CD14-positive monocyte (primary cell): ENCODE results near the gene SMARCAD1. TPM values are rescaled to one million over a fixed set of nuclear protein-coding genes. Genes with fewer than 3 reads are reported as not detected.

ENCODE experiments used
- DNase-seq, 3 donors: peaks; one replicate each; pipeline ENCODE4 v3.0.0-alpha.2; 2011 to 2022
- H2AFZ ChIP-seq: 2 replicates; pipeline ENCODE4 v1.6.0; 2012; ENCODE audit warnings: mild to moderate bottlenecking, low read depth, low read length, inconsistent platforms; ENCODE audit not compliant: insufficient read depth, poor library complexity, severe bottlenecking
- H3K27ac ChIP-seq, 2 donors: 1 replicate in 1 of 2; 2 replicates in 1 of 2; pipeline ENCODE4 v1.5.1; 2012 to 2013; ENCODE audit warnings: low read length in 2 of 2, control low read depth in 1 of 2, inconsistent platforms in 1 of 2, low read depth in 1 of 2, mild to moderate bottlenecking in 1 of 2
- H3K27me3 ChIP-seq, 2 donors: one replicate each; pipeline versions ENCODE4 v1.6.0 to v1.6.1; 2011 to 2013; ENCODE audit warnings: low read length in 2 of 2; ENCODE audit not compliant: control insufficient read depth in 2 of 2, insufficient read depth in 2 of 2
- H3K36me3 ChIP-seq, 2 donors: replicated peaks in 1 of 2; 1 replicate in 1 of 2; 2 replicates in 1 of 2; pipeline versions ENCODE4 v1.5.1 to v1.6.1; 2012 to 2013; ENCODE audit warnings: low read length in 2 of 2, control low read depth in 1 of 2, inconsistent platforms in 1 of 2, mild to moderate bottlenecking in 1 of 2; ENCODE audit not compliant: insufficient read depth in 2 of 2, control insufficient read depth in 1 of 2
- H3K4me1 ChIP-seq, 2 donors: 1 replicate in 1 of 2; 2 replicates in 1 of 2; pipeline versions ENCODE4 v1.5.1 to v1.6.1; 2012 to 2013; ENCODE audit warnings: low read length in 2 of 2, control low read depth in 1 of 2, inconsistent platforms in 1 of 2, mild to moderate bottlenecking in 1 of 2, moderate library complexity in 1 of 2; ENCODE audit not compliant: insufficient read depth in 2 of 2, control insufficient read depth in 1 of 2
- H3K4me2 ChIP-seq: replicated peaks from 2 replicates; pipeline ENCODE3; 2012; ENCODE audit warnings: low read length, moderate library complexity, mild to moderate bottlenecking; ENCODE audit not compliant: poor library complexity, severe bottlenecking; ENCODE audit errors: extremely low read depth
- H3K4me3 ChIP-seq, 3 experiments: fragments of 200-600 bp in 1 of 3; sonication (generic) in 1 of 3; replicated peaks in 1 of 3; 1 replicate in 2 of 3; 2 replicates in 1 of 3; pipeline ENCODE4 v1.5.1; 2011 to 2013; ENCODE audit warnings: low read length in 3 of 3, mild to moderate bottlenecking in 3 of 3, control low read depth in 2 of 3, low read depth in 2 of 3, inconsistent platforms in 1 of 3, moderate library complexity in 1 of 3
- H3K79me2 ChIP-seq: 2 replicates; pipeline ENCODE4 v1.6.0; 2012; ENCODE audit warnings: mild to moderate bottlenecking, control low read depth, inconsistent platforms, low read length, moderate library complexity; ENCODE audit not compliant: insufficient read depth
- H3K9ac ChIP-seq: 2 replicates; pipeline ENCODE4 v1.6.0; 2017; ENCODE audit warnings: low read length, mild to moderate bottlenecking; ENCODE audit not compliant: insufficient read depth, poor library complexity, severe bottlenecking
- H3K9me3 ChIP-seq, 2 donors: replicated peaks in 1 of 2; 1 replicate in 1 of 2; 2 replicates in 1 of 2; pipeline versions ENCODE4 v1.5.1 to v1.6.1; 2012 to 2013; ENCODE audit warnings: low read length in 2 of 2, control low read depth in 1 of 2; ENCODE audit not compliant: control insufficient read depth in 1 of 2, insufficient read depth in 1 of 2
- H4K20me1 ChIP-seq: 2 replicates; pipeline ENCODE4 v1.6.0; 2012; ENCODE audit warnings: mild to moderate bottlenecking, low read length, control low read depth, moderate library complexity; ENCODE audit not compliant: insufficient read depth
- H3K27ac Mint-ChIP-seq, 7 donors: one replicate each; pipeline ENCODE4 v1.8.0; 2020; ENCODE audit warnings: mild to moderate bottlenecking in 7 of 7, mixed read lengths in 7 of 7, moderate library complexity in 6 of 7, inconsistent platforms in 2 of 7
- H3K27me3 Mint-ChIP-seq, 3 donors: one replicate each; pipeline ENCODE4 v1.8.0; 2021 to 2022; ENCODE audit warnings: low read depth in 3 of 3, mild to moderate bottlenecking in 3 of 3, mixed read lengths in 3 of 3, moderate library complexity in 3 of 3, inconsistent platforms in 1 of 3
- H3K36me3 Mint-ChIP-seq, 2 donors: one replicate each; pipeline ENCODE4 v1.8.0; 2020; ENCODE audit warnings: mixed read lengths in 2 of 2, inconsistent platforms in 1 of 2, mild to moderate bottlenecking in 1 of 2
- H3K4me1 Mint-ChIP-seq: one replicate; pipeline ENCODE4 v1.8.0; 2020; ENCODE audit warnings: mild to moderate bottlenecking, mixed read lengths
- H3K4me3 Mint-ChIP-seq, 2 donors: one replicate each; pipeline ENCODE4 v1.8.0; 2020; ENCODE audit warnings: mild to moderate bottlenecking in 2 of 2, mixed read lengths in 2 of 2, moderate library complexity in 1 of 2
- H3K9me3 Mint-ChIP-seq, 7 donors: one replicate each; pipeline ENCODE4 v1.8.0; 2020 to 2022; ENCODE audit warnings: mixed read lengths in 7 of 7, mild to moderate bottlenecking in 6 of 7, moderate library complexity in 6 of 7, inconsistent platforms in 2 of 7
- CTCF ChIP-seq: fragments of 200-600 bp; IDR thresholded peaks from one replicate; pipeline ENCODE4 v1.8.0; 2022; ENCODE audit warnings: antibody characterized with exemption, mild to moderate bottlenecking
- WGBS: methylation state at CpG from one replicate; pipeline ENCODE4 v1.1.5; 2013; ENCODE audit warnings: missing lambda C conversion rate; ENCODE audit not compliant: insufficient coverage; 5-methylcytosine and 5-hydroxymethylcytosine counted together
- intact Hi-C, 2 donors: fragments of 100-400 bp; cut with micrococcal nuclease; formaldehyde crosslinking; loops; one replicate each; pipeline versions ENCODE4 v1.15.0 to v1.15.1; 2023
- polyA plus RNA-seq, 3 donors: library from polyadenylated mRNA; depleted of rRNA in 1 of 3; unstranded in 2 of 3; stranded (reverse) in 1 of 3; fragments of 300-500 nt in 2 of 3; fragments of >200 nt in 1 of 3; fragmentation: Illumina TruSeq in 2 of 3; gene quantifications; 1 replicate in 2 of 3; 2 replicates in 1 of 3; pipeline ENCODE4 v1.2.3, GENCODE V29; 2012 to 2021

Gene SMARCAD1
- polyA plus RNA-seq, 3 donors: 4.9 to 7.0 (median 6.6) TPM

DNA sequence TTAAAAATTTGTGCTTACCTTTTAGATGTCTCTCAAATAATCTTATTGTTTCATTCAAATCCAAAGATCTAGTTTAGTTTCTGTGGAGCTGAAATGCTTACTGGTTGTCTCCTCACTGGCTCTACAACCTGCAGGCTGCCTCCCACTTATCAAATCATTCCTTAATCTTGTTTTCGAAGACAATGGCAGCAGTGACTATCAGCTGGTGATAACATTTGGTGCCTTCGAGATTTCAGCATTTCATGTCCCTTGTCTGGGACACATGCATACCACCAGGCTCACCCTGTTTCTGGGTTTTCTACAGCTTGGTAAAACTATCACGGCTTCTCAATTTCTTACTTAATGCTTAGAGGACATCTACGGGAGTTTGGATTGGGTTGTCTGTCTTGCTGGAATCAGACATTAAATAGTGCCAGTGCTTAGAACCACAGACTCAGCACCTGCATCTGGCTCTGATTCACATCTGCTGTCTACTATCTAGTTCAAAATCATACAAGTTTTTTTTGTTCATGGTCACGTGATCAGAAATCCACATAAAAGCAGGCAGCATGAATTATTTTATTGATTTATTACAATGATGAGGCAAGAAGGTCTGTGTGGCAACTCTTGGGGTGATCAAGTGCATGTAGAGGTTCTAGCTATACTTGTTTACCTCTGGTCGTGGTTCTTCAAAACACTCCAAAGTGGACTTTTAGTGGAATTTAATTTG lies 32.0 kb upstream of the SMARCAD1 start:
- Mint-ChIP-seq H3K36me3 (no peaks in the 10 kb centered on the region), H3K4me3 (no peak overlapping the region), H3K4me1 (no peaks in the 10 kb centered on the region), H3K9me3 (peaks cover under 1 to 8% (median 2%) of the 10 kb centered on the region in 7 donors), H3K27ac (no peak overlapping the region), H3K27me3 (peaks cover 2 to 4% (median 3%) of the 10 kb centered on the region in 3 donors)
- Histone ChIP-seq H3K27ac (no peak overlapping the region), H3K27me3 (no peaks in the 10 kb centered on the region), H3K36me3 (no peaks in the 10 kb centered on the region), H4K20me1 (no peaks in the 10 kb centered on the region), H3K9me3 (peaks cover 1 to 7% of the 10 kb centered on the region in 2 donors), H3K4me2 (no peak overlapping the region), H3K9ac (no peak overlapping the region), H3K79me2 (no peaks in the 10 kb centered on the region), H3K4me1 (no peaks in the 10 kb centered on the region), H2AFZ (no peak overlapping the region), H3K4me3 (no peak overlapping the region)
- no peak for TF ChIP-seq CTCF
- 51% methylated on average over 2 of the region's 6 CpGs for WGBS
- DNase-seq: no peak
- intact Hi-C loops: no loop called here

- intact Hi-C loops: no loop called here
- Mint-ChIP-seq H3K4me1 (no peaks in the 10 kb centered on the region), H3K27me3 (peaks cover 3 to 4% (median 4%) of the 10 kb centered on the region in 3 donors), H3K27ac (no peak overlapping the region), H3K9me3 (peaks cover 0 to 4% (median 0%) of the 10 kb centered on the region in 7 donors), H3K36me3 (no peaks in the 10 kb centered on the region), H3K4me3 (no peak overlapping the region)
- Histone ChIP-seq H3K27me3 (no peaks in the 10 kb centered on the region), H2AFZ (no peak overlapping the region), H4K20me1 (no peaks in the 10 kb centered on the region), H3K4me1 (no peaks in the 10 kb centered on the region), H3K9ac (no peak overlapping the region), H3K4me2 (no peak overlapping the region), H3K27ac (no peak overlapping the region), H3K79me2 (no peaks in the 10 kb centered on the region), H3K4me3 (no peak overlapping the region), H3K9me3 (no peaks in the 10 kb centered on the region), H3K36me3 (no peaks in the 10 kb centered on the region)
- no peak for TF ChIP-seq CTCF
- no peak for DNase-seq
- whole genome bisulfite sequencing: 92% methylated on average over 2 of the region's 2 CpGs
Observed at GRCh38 chr4:94177822-94178221, 29.8 kb upstream of the SMARCAD1 start.
